Ishikawa (cell line): Measurements from ENCODE around the gene PADI6.

Experiments
- CEBPB ChIP-seq: IDR thresholded peaks from 2 replicates; pipeline ENCODE4 v1.6.1; 2012
- CREB1 ChIP-seq: IDR thresholded peaks from 2 replicates; pipeline ENCODE4 v1.6.1; 2012; ENCODE audit warnings: low read depth
- EGR1 ChIP-seq: IDR thresholded peaks from 2 replicates; pipeline ENCODE4 v1.6.1; 2012
- EP300 ChIP-seq: IDR thresholded peaks from 2 replicates; pipeline ENCODE4 v1.6.1; 2012; ENCODE audit warnings: borderline replicate concordance
- FOXM1 ChIP-seq: IDR thresholded peaks from 2 replicates; pipeline ENCODE4 v1.6.1; 2012; ENCODE audit warnings: low read depth, borderline replicate concordance
- MAX ChIP-seq: IDR thresholded peaks from 2 replicates; pipeline ENCODE4 v1.6.1; 2012
- NFIC ChIP-seq: IDR thresholded peaks from 2 replicates; pipeline ENCODE4 v1.6.1; 2012
- RAD21 ChIP-seq: IDR thresholded peaks from 2 replicates; pipeline ENCODE4 v1.6.1; 2012; ENCODE audit warnings: low read depth
- REST ChIP-seq: IDR thresholded peaks from 2 replicates; pipeline ENCODE4 v1.6.1; 2012; ENCODE audit warnings: low read depth, mild to moderate bottlenecking
- TAF1 ChIP-seq: IDR thresholded peaks from 2 replicates; pipeline ENCODE4 v1.6.1; 2012; ENCODE audit warnings: low read depth, mild to moderate bottlenecking
- TCF12 ChIP-seq: IDR thresholded peaks from 2 replicates; pipeline ENCODE4 v1.6.1; 2012; ENCODE audit warnings: low read depth
- YY1 ChIP-seq: IDR thresholded peaks from 2 replicates; pipeline ENCODE4 v1.6.1; 2012; ENCODE audit warnings: low read depth
- ZBTB7A ChIP-seq: IDR thresholded peaks from 2 replicates; pipeline ENCODE4 v1.6.1; 2012; ENCODE audit warnings: low read depth
- TF ChIP-seq, protein P1 (sequence below): IDR thresholded peaks from 2 replicates; pipeline ENCODE4 v1.6.1; 2012

- TF ChIP-seq YY1 (no peak), FOXM1 (no peak), EP300 (no peak), EGR1 (no peak), CEBPB (no peak), RAD21 (no peak), TAF1 (no peak), CREB1 (no peak), MAX (no peak), NFIC (no peak), TCF12 (no peak), ZBTB7A (no peak), REST (no peak)
- TF ChIP-seq, protein P1, sequence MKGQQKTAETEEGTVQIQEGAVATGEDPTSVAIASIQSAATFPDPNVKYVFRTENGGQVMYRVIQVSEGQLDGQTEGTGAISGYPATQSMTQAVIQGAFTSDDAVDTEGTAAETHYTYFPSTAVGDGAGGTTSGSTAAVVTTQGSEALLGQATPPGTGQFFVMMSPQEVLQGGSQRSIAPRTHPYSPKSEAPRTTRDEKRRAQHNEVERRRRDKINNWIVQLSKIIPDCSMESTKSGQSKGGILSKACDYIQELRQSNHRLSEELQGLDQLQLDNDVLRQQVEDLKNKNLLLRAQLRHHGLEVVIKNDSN = no peak
These were observed 29.8 kb downstream of the PADI6 start for GRCh38 chr1:17401841-17402240.
